Smooth muscle cell of bladder (primary cell): ENCODE data around the gene ZNF140. TPM values are rescaled to one million over a fixed set of nuclear protein-coding genes. Genes with fewer than 3 reads are reported as not detected.

Experiments used
- total RNA-seq: library from RNA; depleted of rRNA; stranded (reverse); fragments of >200 nt; gene quantifications from 2 replicates; pipeline ENCODE4 v1.2.3, GENCODE V29; 2014

The ZNF140 gene
- 28.5 and 31.4 TPM in 2 replicates for total RNA-seq

DNA sequence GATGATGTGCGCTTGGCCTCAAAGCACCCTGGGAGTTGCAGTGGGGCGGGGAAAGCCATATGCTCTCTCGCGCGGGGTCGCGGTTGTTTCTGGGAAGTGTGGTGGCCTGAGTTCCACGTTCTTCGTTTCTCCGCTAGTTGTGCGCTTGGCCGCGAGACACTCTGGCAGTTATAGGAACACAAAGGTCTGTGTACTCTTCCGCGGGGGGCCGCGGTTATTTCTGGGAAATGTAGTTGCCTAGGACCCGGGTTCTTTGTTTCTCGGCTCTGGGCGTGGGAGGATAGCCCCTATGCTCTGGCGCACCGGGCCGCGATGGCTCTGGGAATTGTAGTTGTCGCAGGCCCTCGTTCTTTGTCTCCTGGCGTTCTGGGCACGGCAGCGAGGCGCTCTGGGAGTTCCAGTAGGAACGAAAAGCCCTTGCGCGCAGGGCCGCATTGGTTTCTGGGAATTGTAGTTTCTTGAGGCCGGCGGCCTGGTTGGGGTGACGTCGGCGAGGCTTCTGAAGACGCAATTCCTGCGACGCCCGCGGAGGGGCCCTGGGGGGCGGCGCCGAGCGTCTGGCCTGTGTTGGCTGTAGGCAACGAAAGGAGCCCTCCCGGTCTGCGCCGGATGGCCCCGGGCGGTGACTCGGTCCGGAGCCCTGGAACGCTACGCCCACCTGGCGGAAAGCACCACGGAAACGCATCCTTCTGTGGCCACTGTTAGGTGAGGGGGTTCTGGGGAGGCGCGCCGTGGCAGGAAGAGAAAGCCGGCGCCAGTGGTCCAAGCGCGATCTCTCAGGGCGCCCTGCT is at the start of gene ZNF140:
TSS of gene ZNF140 (plus strand) at position 556 of the 791 bp plus-strand sequence. CDS start 398 bp downstream, outside the sequence.

GRCh38 chr12:133037207-133038005 is 43.3 kb upstream of the ZNF140 start, which contains the start of gene ZNF84:
TSS of gene ZNF84 (plus strand) at chr12:133037509. CDS start at chr12:133041468, 3,959 bp downstream.

DNA sequence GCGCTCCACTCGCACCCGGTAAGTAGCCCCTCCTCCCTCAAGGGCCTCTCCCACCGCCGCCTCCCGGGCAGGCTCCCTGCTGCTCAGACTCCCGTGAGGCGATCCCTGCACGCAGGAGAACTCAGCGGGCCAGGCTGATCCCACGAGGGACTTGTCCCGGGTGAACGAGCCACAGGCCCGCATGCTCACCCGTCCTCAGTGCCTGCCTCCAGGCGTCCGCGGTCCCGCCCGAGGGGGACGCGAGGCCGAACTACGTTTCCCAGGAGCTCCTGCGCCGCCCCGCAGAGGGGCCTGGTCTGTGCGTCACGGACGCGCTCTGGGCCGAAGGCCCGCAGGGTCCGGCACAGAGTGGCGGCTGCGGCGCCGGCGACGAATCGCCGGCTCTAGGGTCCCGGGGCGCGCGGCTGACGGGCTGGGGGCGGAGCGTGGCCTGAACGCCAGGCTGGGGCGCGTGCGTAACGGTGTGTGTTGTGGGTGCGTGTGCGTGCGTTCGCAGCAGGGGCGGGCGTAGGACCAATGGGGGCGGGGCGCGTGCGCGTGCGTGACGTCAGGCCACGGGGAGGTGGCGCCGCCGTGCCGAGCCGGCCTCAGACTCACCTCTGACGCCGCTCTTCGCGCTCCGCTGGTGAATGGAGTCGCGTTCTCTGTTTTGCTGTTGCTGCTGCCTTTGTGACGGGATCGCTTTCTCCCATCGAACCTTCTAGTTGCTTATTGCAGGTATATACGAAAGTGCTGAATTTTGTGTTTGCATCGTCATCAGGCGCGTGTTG is 49.5 kb downstream of the ZNF140 start, which contains the start of the genes ZNF10 and ZNF891:
TSS of gene ZNF10 (plus strand) at position 590 of the 770 bp plus-strand sequence. CDS start 13,866 bp downstream, outside the sequence.
TSS of gene ZNF891 (minus strand) at position 237 of the 770 bp plus-strand sequence. CDS start 8,356 bp downstream, outside the sequence.

Other genes starting within 250 kb of the ZNF140 start
- 28.7 TPM in 2 replicates for gene CHFR, start 193.3 kb upstream of the ZNF140 start, total RNA-seq
- gene ZNF605, start 124.6 kb upstream of the ZNF140 start, total RNA-seq = 8.1 and 10.1 TPM in 2 replicates
- 8.2 and 11.1 TPM in 2 replicates for gene ZNF26, start 94.6 kb upstream of the ZNF140 start, total RNA-seq
- 17.4 and 23.9 TPM in 2 replicates for gene ZNF84, start 43.4 kb upstream of the ZNF140 start, total RNA-seq
- gene ZNF891, start 49.4 kb downstream of the ZNF140 start, total RNA-seq = 0.71 and 0.92 TPM in 2 replicates
- 6.0 and 8.5 TPM in 2 replicates for gene ZNF10, start 49.7 kb downstream of the ZNF140 start, total RNA-seq
- 25.3 and 26.6 TPM in 2 replicates for gene ZNF268, start 100.6 kb downstream of the ZNF140 start, total RNA-seq
- gene ANHX, start 155.0 kb downstream of the ZNF140 start, total RNA-seq = not detected in 2 replicates